HCT116 (cell line): ENCODE measurements around the gene MYO7A. TPM values are rescaled to one million over a fixed set of nuclear protein-coding genes. Genes with fewer than 3 reads are reported as not detected.

ENCODE experiments used
- ATAC-seq: fragments of 200-7000 bp; cut with Tn5 transposase; 2 replicates; pipeline ENCODE4 v1.9.1; 2020; ENCODE audit warnings: mild to moderate bottlenecking, moderate library complexity
- BruUV-seq: library from RNA; stranded (reverse); fragments of 400-500 nt; replicated peaks from 2 replicates; lab custom pipeline; 2021; lab: Mats Ljungman, UMichigan
- CTCF ChIA-PET: fragments of 300-600 bp; sonication (Branson Sonifier 250); formaldehyde crosslinking; loops from one replicate; lab custom pipeline; 2021; ENCODE audit warnings: antibody characterized with exemption; lab: Charles Lee
- POLR2A ChIA-PET: fragments of 300-600, 350-600 bp; sonication (Branson Sonifier 250); formaldehyde crosslinking; loops from one replicate; lab custom pipeline; 2021; ENCODE audit warnings: antibody characterized with exemption; lab: Charles Lee
- RAD21 ChIA-PET, 2 experiments: fragments of 300-600 bp; sonication (Branson Sonifier 250); formaldehyde crosslinking; loops; one replicate each; lab custom pipeline; 2023; ENCODE audit warnings: low total read pairs in 2 of 2; ENCODE audit not compliant: uncharacterized antibody in 2 of 2, unreplicated experiment in 2 of 2, low non-redundant PET in 1 of 2; lab: Charles Lee
- DNase-seq: peaks from one replicate; pipeline ENCODE4 v3.0.0-alpha.2; 2010; ENCODE audit warnings: low read depth, low spot score
- H2AFZ ChIP-seq: fragments of 200-600 bp; shearing (Covaris generic), sonication (generic); 2 replicates; pipeline ENCODE4 v1.6.1; 2017; ENCODE audit warnings: low read depth, mixed run types, mixed read lengths, antibody characterized with exemption, low read length; ENCODE audit not compliant: poor library complexity, severe bottlenecking
- H3K27ac ChIP-seq: 2 replicates; pipeline ENCODE4 v1.5.1; 2012; ENCODE audit warnings: low read depth, low read length
- H3K27me3 ChIP-seq: fragments of 200-600 bp; sonication (generic); 2 replicates; pipeline ENCODE4 v1.6.1; 2016; ENCODE audit warnings: mixed run types, low read length, mixed read lengths; ENCODE audit not compliant: insufficient read depth
- H3K36me3 ChIP-seq, 2 experiments: fragments of 200-500 bp in 1 of 2; fragments of 200-600 bp in 1 of 2; sonication (Bioruptor generic) in 1 of 2; sonication (generic) in 1 of 2; 2 replicates each; pipeline versions ENCODE4 v1.5.1 to v1.6.1; 2014 to 2016; ENCODE audit warnings: low read length in 2 of 2, inconsistent platforms in 1 of 2, mixed read lengths in 1 of 2, mixed run types in 1 of 2; ENCODE audit not compliant: insufficient read depth in 2 of 2, control insufficient read depth in 1 of 2
- H3K4me1 ChIP-seq, 2 experiments: fragments of 200-600 bp in 1 of 2; sonication (generic) in 1 of 2; 2 replicates each; pipeline versions ENCODE4 v1.5.1 to v1.6.1; 2012 to 2017; ENCODE audit warnings: low read length in 2 of 2, inconsistent platforms in 1 of 2, mild to moderate bottlenecking in 1 of 2, mixed read lengths in 1 of 2, mixed run types in 1 of 2, moderate library complexity in 1 of 2; ENCODE audit not compliant: insufficient read depth in 2 of 2, control insufficient read depth in 1 of 2
- H3K4me2 ChIP-seq: fragments of 200-600 bp; sonication (generic); 2 replicates; pipeline ENCODE4 v1.6.1; 2017; ENCODE audit warnings: mixed run types, low read length, mixed read lengths
- H3K4me3 ChIP-seq, 2 experiments: fragments of 200-600 bp in 1 of 2; sonication (generic) in 1 of 2; replicated peaks in 1 of 2; 2 replicates each; pipeline ENCODE4 v1.5.1; 2011 to 2016; ENCODE audit warnings: low read length in 2 of 2, control low read depth in 1 of 2, low read depth in 1 of 2, mild to moderate bottlenecking in 1 of 2, mixed read lengths in 1 of 2, mixed run types in 1 of 2
- H3K79me2 ChIP-seq: fragments of 200-600 bp; sonication (generic); 2 replicates; pipeline ENCODE4 v1.6.1; 2017; ENCODE audit warnings: mild to moderate bottlenecking, mixed run types, low read length, moderate library complexity, mixed read lengths; ENCODE audit not compliant: insufficient read depth
- H3K9ac ChIP-seq: fragments of 200-600 bp; sonication (generic); 2 replicates; pipeline ENCODE4 v1.6.1; 2016; ENCODE audit warnings: low read length, mixed read lengths
- H3K9me2 ChIP-seq: fragments of 200-600 bp; sonication (generic), shearing (Covaris generic); 2 replicates; pipeline ENCODE4 v1.6.1; 2017; ENCODE audit warnings: mixed run types, mild to moderate bottlenecking, moderate library complexity; ENCODE audit not compliant: insufficient read depth
- H3K9me3 ChIP-seq, 2 experiments: fragments of 200-500 bp in 1 of 2; fragments of 200-600 bp in 1 of 2; sonication (Bioruptor generic) in 1 of 2; sonication (generic) in 1 of 2; 2 replicates each; pipeline ENCODE4 v1.6.1; 2014 to 2017; ENCODE audit warnings: low read length in 2 of 2, mixed read lengths in 2 of 2, inconsistent platforms in 1 of 2, low read depth in 1 of 2, mild to moderate bottlenecking in 1 of 2, mixed run types in 1 of 2, moderate library complexity in 1 of 2; ENCODE audit not compliant: control insufficient read depth in 1 of 2, insufficient read depth in 1 of 2
- H4K20me1 ChIP-seq: fragments of 200-600 bp; sonication (generic), shearing (Covaris generic); 2 replicates; pipeline ENCODE4 v1.6.1; 2017; ENCODE audit warnings: mixed run types, mild to moderate bottlenecking, moderate library complexity; ENCODE audit not compliant: insufficient read depth
- CBX3 ChIP-seq: IDR thresholded peaks from 2 replicates; pipeline ENCODE4 v1.6.1; 2012; ENCODE audit warnings: low read depth
- EGR1 ChIP-seq: IDR thresholded peaks from 2 replicates; pipeline ENCODE4 v1.6.1; 2012; ENCODE audit warnings: low read depth
- ELF1 ChIP-seq: IDR thresholded peaks from 2 replicates; pipeline ENCODE4 v1.6.1; 2012; ENCODE audit warnings: low read depth, borderline replicate concordance
- EZH2phosphoT487 ChIP-seq: fragments of 200-600 bp; IDR thresholded peaks from 2 replicates; pipeline ENCODE4 v1.6.1; 2018; ENCODE audit warnings: antibody characterized with exemption, borderline replicate concordance
- FOSL1 ChIP-seq: IDR thresholded peaks from 2 replicates; pipeline ENCODE4 v1.6.1; 2012; ENCODE audit warnings: low read depth
- JUND ChIP-seq: IDR thresholded peaks from 2 replicates; pipeline ENCODE4 v1.6.1; 2012
- SIN3A ChIP-seq: IDR thresholded peaks from 2 replicates; pipeline ENCODE4 v1.6.1; 2012; ENCODE audit warnings: low read depth
- ZNF274 ChIP-seq: fragments of 200-500 bp; sonication (Bioruptor generic); IDR thresholded peaks from 2 replicates; pipeline ENCODE4 v1.6.1; 2014; ENCODE audit warnings: mild to moderate bottlenecking, low read depth, low read length, inconsistent platforms
- intact Hi-C: fragments of 100-400 bp; cut with micrococcal nuclease; formaldehyde crosslinking; loops from 2 replicates; pipeline ENCODE4 v1.10.0; 2022
- total RNA-seq: library from RNA; stranded (reverse); gene quantifications from one replicate; pipeline ENCODE4 v1.2.1, GENCODE V29; 2021; ENCODE audit not compliant: unreplicated experiment
- TF ChIP-seq, protein P1 (sequence below): IDR thresholded peaks from 2 replicates; pipeline ENCODE4 v1.6.1; 2012; ENCODE audit warnings: low read depth
- TF ChIP-seq, protein P2 (sequence below): IDR thresholded peaks from 2 replicates; pipeline ENCODE4 v1.6.1; 2012
- TF ChIP-seq, protein P3 (sequence below): IDR thresholded peaks from 2 replicates; pipeline ENCODE4 v1.6.1; 2012
- TF ChIP-seq, protein P4 (sequence below), 3 experiments: fragments of 200-600 bp in 1 of 3; sonication (generic) in 1 of 3; IDR thresholded peaks in 2 of 3; conservative IDR thresholded peaks in 1 of 3; 2 replicates each; pipeline ENCODE4 v1.5.1; 2012 to 2017; ENCODE audit warnings: low read depth in 2 of 3, low read length in 2 of 3, antibody characterized with exemption in 1 of 3, borderline replicate concordance in 1 of 3, control low read depth in 1 of 3, mild to moderate bottlenecking in 1 of 3, mixed read lengths in 1 of 3, mixed run types in 1 of 3, moderate library complexity in 1 of 3; ENCODE audit not compliant: insufficient read depth in 1 of 3
- TF ChIP-seq, protein P5 (sequence below): IDR thresholded peaks from 2 replicates; pipeline ENCODE4 v1.6.1; 2011; ENCODE audit warnings: mild to moderate bottlenecking, low read length, moderate library complexity; ENCODE audit not compliant: insufficient replicate concordance; ENCODE audit errors: extremely low read depth

Gene MYO7A
- total RNA-seq, 1 experiment from 2014 or later, result 1.8 TPM

DNA sequence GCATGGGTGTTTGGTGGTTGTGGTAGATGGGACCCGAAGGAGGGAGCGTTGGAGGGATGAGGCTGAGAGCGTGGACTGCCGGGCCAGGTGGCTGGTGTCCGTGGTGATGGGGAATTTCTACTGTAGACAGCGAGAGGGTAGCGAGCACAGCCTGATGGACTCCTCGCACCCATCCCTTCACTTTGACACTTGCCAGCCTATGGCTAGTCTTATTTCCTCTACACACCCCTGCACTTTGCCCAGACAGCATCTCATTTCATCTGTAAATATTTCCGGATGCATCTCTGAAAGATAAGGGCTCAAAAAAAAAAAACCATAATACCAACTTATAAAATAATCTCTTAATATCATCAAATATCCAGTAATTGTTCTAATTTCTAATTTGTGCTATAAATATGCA is 19.6 kb upstream of the MYO7A start:
- intact Hi-C loops, result no loop called here
- Histone ChIP-seq H3K27ac (peak overlapping the region; percentile 44; the same call in 1 of the 2 replicates), H3K27me3 (no peaks in the 10 kb centered on the region), H3K36me3 (no peaks in the 10 kb centered on the region), H3K4me3 (peak overlapping the region in 1 of 2 experiments; percentile 29; a peak in 2 of 4 replicates), H3K9me3 (no peaks in the 10 kb centered on the region), H3K4me2 (peak overlapping the region; percentile 73), H2AFZ (no peak overlapping the region), H4K20me1 (no peaks in the 10 kb centered on the region), H3K4me1 (peaks cover 46 to 65% of the 10 kb centered on the region in 2 experiments), H3K79me2 (no peaks in the 10 kb centered on the region), H3K9me2 (no peaks in the 10 kb centered on the region), H3K9ac (peak overlapping the region; percentile 16; the same call in 1 of the 2 replicates)
- RAD21 ChIA-PET, result interaction anchor here in 1 of 2 experiments (1.1 kb wide), 1 partner anchor 17 kb away, joined by 3 read pairs; no protein-coding TSS in a partner anchor
- POLR2A ChIA-PET, result interaction anchor here (1.0 kb wide), 1 partner anchor 17 kb away, joined by 3 read pairs; no protein-coding TSS in a partner anchor
- CTCF ChIA-PET, result interaction anchor here (0.9 to 2.5 kb wide), 5 partner anchors 17 to 387 kb away, joined by 4 to 16 read pairs (median 9); no protein-coding TSS in a partner anchor
- no TSS peak for BruUV-seq
- DNase-seq (no peak), ATAC-seq (peak; percentile 38)
- no peak for TF ChIP-seq ELF1
- no peak for TF ChIP-seq JUND
- no peak for TF ChIP-seq ZNF274
- TF ChIP-seq, protein P1, sequence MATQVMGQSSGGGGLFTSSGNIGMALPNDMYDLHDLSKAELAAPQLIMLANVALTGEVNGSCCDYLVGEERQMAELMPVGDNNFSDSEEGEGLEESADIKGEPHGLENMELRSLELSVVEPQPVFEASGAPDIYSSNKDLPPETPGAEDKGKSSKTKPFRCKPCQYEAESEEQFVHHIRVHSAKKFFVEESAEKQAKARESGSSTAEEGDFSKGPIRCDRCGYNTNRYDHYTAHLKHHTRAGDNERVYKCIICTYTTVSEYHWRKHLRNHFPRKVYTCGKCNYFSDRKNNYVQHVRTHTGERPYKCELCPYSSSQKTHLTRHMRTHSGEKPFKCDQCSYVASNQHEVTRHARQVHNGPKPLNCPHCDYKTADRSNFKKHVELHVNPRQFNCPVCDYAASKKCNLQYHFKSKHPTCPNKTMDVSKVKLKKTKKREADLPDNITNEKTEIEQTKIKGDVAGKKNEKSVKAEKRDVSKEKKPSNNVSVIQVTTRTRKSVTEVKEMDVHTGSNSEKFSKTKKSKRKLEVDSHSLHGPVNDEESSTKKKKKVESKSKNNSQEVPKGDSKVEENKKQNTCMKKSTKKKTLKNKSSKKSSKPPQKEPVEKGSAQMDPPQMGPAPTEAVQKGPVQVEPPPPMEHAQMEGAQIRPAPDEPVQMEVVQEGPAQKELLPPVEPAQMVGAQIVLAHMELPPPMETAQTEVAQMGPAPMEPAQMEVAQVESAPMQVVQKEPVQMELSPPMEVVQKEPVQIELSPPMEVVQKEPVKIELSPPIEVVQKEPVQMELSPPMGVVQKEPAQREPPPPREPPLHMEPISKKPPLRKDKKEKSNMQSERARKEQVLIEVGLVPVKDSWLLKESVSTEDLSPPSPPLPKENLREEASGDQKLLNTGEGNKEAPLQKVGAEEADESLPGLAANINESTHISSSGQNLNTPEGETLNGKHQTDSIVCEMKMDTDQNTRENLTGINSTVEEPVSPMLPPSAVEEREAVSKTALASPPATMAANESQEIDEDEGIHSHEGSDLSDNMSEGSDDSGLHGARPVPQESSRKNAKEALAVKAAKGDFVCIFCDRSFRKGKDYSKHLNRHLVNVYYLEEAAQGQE, result no peak
- TF ChIP-seq CBX3, result no peak
- TF ChIP-seq, protein P2, sequence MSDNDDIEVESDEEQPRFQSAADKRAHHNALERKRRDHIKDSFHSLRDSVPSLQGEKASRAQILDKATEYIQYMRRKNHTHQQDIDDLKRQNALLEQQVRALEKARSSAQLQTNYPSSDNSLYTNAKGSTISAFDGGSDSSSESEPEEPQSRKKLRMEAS, result no peak
- TF ChIP-seq, protein P3, sequence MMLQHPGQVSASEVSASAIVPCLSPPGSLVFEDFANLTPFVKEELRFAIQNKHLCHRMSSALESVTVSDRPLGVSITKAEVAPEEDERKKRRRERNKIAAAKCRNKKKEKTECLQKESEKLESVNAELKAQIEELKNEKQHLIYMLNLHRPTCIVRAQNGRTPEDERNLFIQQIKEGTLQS, result no peak
- TF ChIP-seq, protein P4, sequence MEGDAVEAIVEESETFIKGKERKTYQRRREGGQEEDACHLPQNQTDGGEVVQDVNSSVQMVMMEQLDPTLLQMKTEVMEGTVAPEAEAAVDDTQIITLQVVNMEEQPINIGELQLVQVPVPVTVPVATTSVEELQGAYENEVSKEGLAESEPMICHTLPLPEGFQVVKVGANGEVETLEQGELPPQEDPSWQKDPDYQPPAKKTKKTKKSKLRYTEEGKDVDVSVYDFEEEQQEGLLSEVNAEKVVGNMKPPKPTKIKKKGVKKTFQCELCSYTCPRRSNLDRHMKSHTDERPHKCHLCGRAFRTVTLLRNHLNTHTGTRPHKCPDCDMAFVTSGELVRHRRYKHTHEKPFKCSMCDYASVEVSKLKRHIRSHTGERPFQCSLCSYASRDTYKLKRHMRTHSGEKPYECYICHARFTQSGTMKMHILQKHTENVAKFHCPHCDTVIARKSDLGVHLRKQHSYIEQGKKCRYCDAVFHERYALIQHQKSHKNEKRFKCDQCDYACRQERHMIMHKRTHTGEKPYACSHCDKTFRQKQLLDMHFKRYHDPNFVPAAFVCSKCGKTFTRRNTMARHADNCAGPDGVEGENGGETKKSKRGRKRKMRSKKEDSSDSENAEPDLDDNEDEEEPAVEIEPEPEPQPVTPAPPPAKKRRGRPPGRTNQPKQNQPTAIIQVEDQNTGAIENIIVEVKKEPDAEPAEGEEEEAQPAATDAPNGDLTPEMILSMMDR (IDR thresholded peaks at IDR 0.05 in 2 of 3, conservative IDR thresholded peaks at IDR 0.05 in 1 of 3; ENCODE audit: borderline replicate concordance in 1 of 3, insufficient read depth in 1 of 3, low read depth in 2 of 3, low read length in 2 of 3), result no peak
- no peak for TF ChIP-seq SIN3A
- no peak for TF ChIP-seq EZH2phosphoT487
- no peak for TF ChIP-seq EGR1
- TF ChIP-seq, protein P5, sequence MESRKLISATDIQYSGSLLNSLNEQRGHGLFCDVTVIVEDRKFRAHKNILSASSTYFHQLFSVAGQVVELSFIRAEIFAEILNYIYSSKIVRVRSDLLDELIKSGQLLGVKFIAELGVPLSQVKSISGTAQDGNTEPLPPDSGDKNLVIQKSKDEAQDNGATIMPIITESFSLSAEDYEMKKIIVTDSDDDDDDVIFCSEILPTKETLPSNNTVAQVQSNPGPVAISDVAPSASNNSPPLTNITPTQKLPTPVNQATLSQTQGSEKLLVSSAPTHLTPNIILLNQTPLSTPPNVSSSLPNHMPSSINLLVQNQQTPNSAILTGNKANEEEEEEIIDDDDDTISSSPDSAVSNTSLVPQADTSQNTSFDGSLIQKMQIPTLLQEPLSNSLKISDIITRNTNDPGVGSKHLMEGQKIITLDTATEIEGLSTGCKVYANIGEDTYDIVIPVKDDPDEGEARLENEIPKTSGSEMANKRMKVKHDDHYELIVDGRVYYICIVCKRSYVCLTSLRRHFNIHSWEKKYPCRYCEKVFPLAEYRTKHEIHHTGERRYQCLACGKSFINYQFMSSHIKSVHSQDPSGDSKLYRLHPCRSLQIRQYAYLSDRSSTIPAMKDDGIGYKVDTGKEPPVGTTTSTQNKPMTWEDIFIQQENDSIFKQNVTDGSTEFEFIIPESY, result no peak
- no peak for TF ChIP-seq FOSL1
